SK-N-SH (cell line): ENCODE results near the gene BAD. TPM values are rescaled to one million over a fixed set of nuclear protein-coding genes. Genes with fewer than 3 reads are reported as not detected.

Experiments used
- CTCF ChIA-PET: fragments of 300-600, 350-600 bp; formaldehyde crosslinking; extraction: SDS; loops from one replicate; lab custom pipeline; 2021; lab: Yijun Ruan, JAX
- POLR2A ChIA-PET: fragments of 350-600 bp; sonication (Branson Sonifier 250); formaldehyde crosslinking; extraction: SDS; loops from one replicate; lab custom pipeline; 2020; ENCODE audit warnings: antibody characterized with exemption, inconsistent platforms; lab: Yijun Ruan, JAX
- DNase-seq: peaks from one replicate; pipeline ENCODE4 v3.0.0; 2012
- H2AFZ ChIP-seq: fragments of 200-600 bp; sonication (generic); 2 replicates; pipeline ENCODE4 v1.8.1; 2016; ENCODE audit warnings: antibody characterized with exemption, mild to moderate bottlenecking, low read depth
- H3F3A ChIP-seq: fragments of 200-600 bp; sonication (generic); replicated peaks from 2 replicates; pipeline ENCODE3; 2016; ENCODE audit warnings: antibody characterized with exemption, mild to moderate bottlenecking; ENCODE audit not compliant: insufficient read depth
- H3K27ac ChIP-seq, 2 experiments: fragments of 200-500 bp in 1 of 2; fragments of 200-600 bp in 1 of 2; sonication (Bioruptor generic) in 1 of 2; sonication (generic), shearing (Covaris generic) in 1 of 2; 2 replicates each; pipeline versions ENCODE4 v1.5.1 to v1.6.1; 2014 to 2016; ENCODE audit warnings: low read depth in 2 of 2, inconsistent platforms in 1 of 2, low read length in 1 of 2, mild to moderate bottlenecking in 1 of 2, mixed read lengths in 1 of 2
- H3K27me3 ChIP-seq: fragments of 200-600 bp; sonication (generic), shearing (Covaris generic); 2 replicates; pipeline ENCODE4 v1.6.1; 2016; ENCODE audit warnings: mixed run types; ENCODE audit not compliant: insufficient read depth
- H3K36me3 ChIP-seq, 2 experiments: fragments of 200-500 bp in 1 of 2; fragments of 200-600 bp in 1 of 2; sonication (Bioruptor generic) in 1 of 2; sonication (generic) in 1 of 2; replicated peaks in 1 of 2; 2 replicates each; pipeline versions ENCODE3 to v1.5.1; 2014 to 2016; ENCODE audit warnings: low read length in 1 of 2, mild to moderate bottlenecking in 1 of 2; ENCODE audit not compliant: insufficient read depth in 2 of 2, control insufficient read depth in 1 of 2
- H3K4me1 ChIP-seq, 2 experiments: fragments of 200-500 bp in 1 of 2; fragments of 200-600 bp in 1 of 2; sonication (Bioruptor generic) in 1 of 2; sonication (generic), shearing (Covaris generic) in 1 of 2; 2 replicates each; pipeline versions ENCODE4 v1.5.1 to v1.6.1; 2014 to 2016; ENCODE audit warnings: low read depth in 1 of 2, low read length in 1 of 2, mixed run types in 1 of 2; ENCODE audit not compliant: insufficient read depth in 2 of 2, control insufficient read depth in 1 of 2
- H3K4me2 ChIP-seq: fragments of 200-600 bp; sonication (generic), shearing (Covaris generic); 2 replicates; pipeline ENCODE4 v1.6.1; 2017; ENCODE audit warnings: mixed run types
- H3K4me3 ChIP-seq, 2 experiments: fragments of 200-500 bp in 1 of 2; fragments of 200-600 bp in 1 of 2; sonication (Bioruptor generic) in 1 of 2; sonication (generic), shearing (Covaris generic) in 1 of 2; 2 replicates each; pipeline versions ENCODE4 v1.5.1 to v1.8.1; 2014 to 2016; ENCODE audit warnings: low read depth in 2 of 2, inconsistent platforms in 1 of 2, low read length in 1 of 2, mild to moderate bottlenecking in 1 of 2, mixed read lengths in 1 of 2, moderate library complexity in 1 of 2
- H3K79me2 ChIP-seq: fragments of 200-600 bp; sonication (generic); 2 replicates; pipeline ENCODE4 v1.8.1; 2017; ENCODE audit warnings: mild to moderate bottlenecking; ENCODE audit not compliant: insufficient read depth
- H3K9ac ChIP-seq: fragments of 200-600 bp; sonication (generic); 2 replicates; pipeline ENCODE4 v1.6.1; 2017; ENCODE audit warnings: mixed run types
- H3K9me2 ChIP-seq: fragments of 200-600 bp; sonication (generic); 2 replicates; pipeline ENCODE4 v1.6.1; 2017; ENCODE audit warnings: mixed run types
- H3K9me3 ChIP-seq: fragments of 200-600 bp; sonication (generic); 2 replicates; pipeline ENCODE4 v1.6.1; 2017; ENCODE audit warnings: mixed run types, mild to moderate bottlenecking, moderate library complexity
- H4K20me1 ChIP-seq: fragments of 200-600 bp; sonication (generic); 2 replicates; pipeline ENCODE4 v1.6.1; 2017; ENCODE audit warnings: mild to moderate bottlenecking, mixed run types; ENCODE audit not compliant: insufficient read depth
- CHD2 ChIP-seq: fragments of 150-350 bp; IDR thresholded peaks from 2 replicates; pipeline ENCODE4 v1.6.1; 2018; ENCODE audit warnings: low read length; ENCODE audit not compliant: partially characterized antibody
- EP300 ChIP-seq, 2 experiments: IDR thresholded peaks; 2 replicates each; pipeline versions ENCODE4 v1.4.0 to v1.6.1; 2012; ENCODE audit warnings: borderline replicate concordance in 1 of 2, low read depth in 1 of 2, low read length in 1 of 2
- GABPA ChIP-seq: IDR thresholded peaks from 2 replicates; pipeline ENCODE4 v1.4.0; 2012; ENCODE audit warnings: low read depth, mild to moderate bottlenecking
- MXI1 ChIP-seq: IDR thresholded peaks from 2 replicates; pipeline ENCODE4 v1.6.1; 2012; ENCODE audit warnings: mild to moderate bottlenecking, low read depth, low read length, improper control_type of control experiment
- RAD21 ChIP-seq: IDR thresholded peaks from 2 replicates; pipeline ENCODE4 v1.6.1; 2012; ENCODE audit warnings: mild to moderate bottlenecking, low read length
- SIN3A ChIP-seq: IDR thresholded peaks from 2 replicates; pipeline ENCODE4 v1.6.1; 2012; ENCODE audit warnings: low read depth, mild to moderate bottlenecking, low read length, moderate library complexity, borderline replicate concordance
- SMC3 ChIP-seq: IDR thresholded peaks from 2 replicates; pipeline ENCODE4 v1.6.1; 2012; ENCODE audit warnings: low read depth, low read length, improper control_type of control experiment
- TEAD4 ChIP-seq: IDR thresholded peaks from 2 replicates; pipeline ENCODE4 v1.4.0; 2012; ENCODE audit warnings: mild to moderate bottlenecking, borderline replicate concordance; ENCODE audit not compliant: insufficient read depth
- WGBS: methylation state at CpG from one replicate; pipeline ENCODE4 v1.1.6; 2017; ENCODE audit warnings: low lambda C conversion rate; 5-methylcytosine and 5-hydroxymethylcytosine counted together
- polyA plus RNA-seq, 3 experiments: library from polyadenylated mRNA; depleted of rRNA; stranded (reverse); fragments of >200 nt; gene quantifications; 2 replicates each; pipeline ENCODE4 v1.2.3, GENCODE V29; 2012
- TF ChIP-seq, protein P1 (sequence below): IDR thresholded peaks from 2 replicates; pipeline ENCODE4; 2012
- TF ChIP-seq, protein P2 (sequence below): IDR thresholded peaks from 2 replicates; pipeline ENCODE4 v1.4.0; 2012; ENCODE audit warnings: low read depth
- TF ChIP-seq, protein P3 (sequence below): fragments of 200-600 bp; sonication (generic); IDR thresholded peaks from 2 replicates; pipeline ENCODE4 v1.6.1; 2017; ENCODE audit warnings: antibody characterized with exemption, mild to moderate bottlenecking, moderate library complexity
- TF ChIP-seq, protein P4 (sequence below): fragments of 150-350 bp; IDR thresholded peaks from 2 replicates; pipeline ENCODE4 v1.6.1; 2016; ENCODE audit warnings: mild to moderate bottlenecking, low read depth, low read length

BAD gene
- polyA plus RNA-seq, 1 of the 3 experiments (the other 2 are of a cell fraction): 80.9 TPM

DNA sequence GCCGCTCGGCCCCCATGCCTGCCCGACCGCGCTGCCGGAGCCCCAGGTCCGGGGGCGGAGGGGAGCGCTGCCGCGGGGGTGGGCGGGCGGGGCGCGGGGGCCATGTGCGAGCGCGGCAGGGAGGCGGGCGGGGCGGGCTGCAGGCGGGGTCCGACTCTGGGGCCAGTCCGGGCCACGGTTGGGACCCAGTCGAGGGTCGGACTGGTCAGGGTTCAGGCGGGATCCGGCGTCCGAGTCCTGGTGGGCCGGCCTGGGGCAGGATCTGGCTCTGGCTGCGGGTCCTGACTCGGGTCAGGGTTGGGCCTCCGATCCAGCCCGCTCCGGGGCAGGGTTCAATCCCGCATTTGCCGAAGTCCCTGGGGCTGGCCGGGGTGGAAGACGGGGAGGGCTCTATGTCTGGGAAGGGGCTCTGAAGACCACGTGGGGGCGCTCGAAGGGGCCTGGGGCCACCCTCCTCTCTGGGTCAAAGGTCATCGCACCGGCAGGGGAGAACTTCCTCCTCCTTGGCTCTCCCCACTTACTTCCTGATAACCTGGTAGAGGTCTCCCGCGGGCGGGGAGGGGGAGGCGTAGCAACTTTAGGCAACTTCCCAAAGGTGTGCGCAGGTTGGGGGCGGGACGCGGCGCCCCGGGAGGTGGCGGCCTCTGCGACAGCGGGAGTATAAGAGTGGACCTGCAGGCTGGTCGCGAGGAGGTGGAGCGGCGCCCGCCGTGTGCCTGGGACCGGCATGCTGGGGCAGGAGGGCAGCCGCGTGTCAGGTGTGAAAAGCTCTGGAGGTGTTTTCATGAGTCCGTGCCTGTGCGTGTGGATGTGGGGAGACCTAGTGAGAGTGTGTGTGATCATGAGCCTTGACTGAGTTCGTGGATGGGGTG is 21.5 kb upstream of the BAD start:
- H3F3A ChIP-seq: peaks cover 12% of the 10 kb centered on the region
- peaks cover 34% of the 10 kb centered on the region; the same call in 1 of the 2 replicates for H3K79me2 ChIP-seq
- peak overlapping the region; percentile 65 for H3K9ac ChIP-seq
- no peaks in the 10 kb centered on the region for H3K9me3 ChIP-seq
- ChIA-PET POLR2A (interaction anchor here (1.0 to 5.8 kb wide), 5 partner anchors 10 to 61 kb away, joined by 3 to 54 read pairs (median 9); partner anchors contain the start of genes PRDX5 and TRMT112), CTCF (interaction anchor here (1.0 to 6.7 kb wide), 8 partner anchors 8 to 50 kb away, joined by 3 to 196 read pairs (median 21); partner anchors contain the start of genes BAD, GPR137, KCNK4 and PRDX5)
- 10% methylated on average over 19 of the region's 71 CpGs for WGBS
- DNase-seq: peak; percentile 73
- H3K4me2 ChIP-seq: peak overlapping the region; percentile 99
- peak overlapping the region; percentile 65 to 78 for H3K4me3 ChIP-seq
- H2AFZ ChIP-seq: peak overlapping the region; percentile 84
- no peaks in the 10 kb centered on the region for H4K20me1 ChIP-seq
- peaks cover 0 to 2% of the 10 kb centered on the region in 2 experiments for H3K36me3 ChIP-seq
- no peaks in the 10 kb centered on the region for H3K27me3 ChIP-seq
- H3K27ac ChIP-seq: peak overlapping the region in 1 of 2 experiments; percentile 62; a peak in 2 of 4 replicates
- H3K9me2 ChIP-seq: no peaks in the 10 kb centered on the region
- peak; percentile 23 for TF ChIP-seq CHD2
- TF ChIP-seq, protein P1, sequence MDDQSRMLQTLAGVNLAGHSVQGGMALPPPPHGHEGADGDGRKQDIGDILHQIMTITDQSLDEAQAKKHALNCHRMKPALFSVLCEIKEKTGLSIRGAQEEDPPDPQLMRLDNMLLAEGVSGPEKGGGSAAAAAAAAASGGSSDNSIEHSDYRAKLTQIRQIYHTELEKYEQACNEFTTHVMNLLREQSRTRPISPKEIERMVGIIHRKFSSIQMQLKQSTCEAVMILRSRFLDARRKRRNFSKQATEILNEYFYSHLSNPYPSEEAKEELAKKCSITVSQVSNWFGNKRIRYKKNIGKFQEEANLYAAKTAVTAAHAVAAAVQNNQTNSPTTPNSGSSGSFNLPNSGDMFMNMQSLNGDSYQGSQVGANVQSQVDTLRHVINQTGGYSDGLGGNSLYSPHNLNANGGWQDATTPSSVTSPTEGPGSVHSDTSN: no peak
- TF ChIP-seq, protein P2, sequence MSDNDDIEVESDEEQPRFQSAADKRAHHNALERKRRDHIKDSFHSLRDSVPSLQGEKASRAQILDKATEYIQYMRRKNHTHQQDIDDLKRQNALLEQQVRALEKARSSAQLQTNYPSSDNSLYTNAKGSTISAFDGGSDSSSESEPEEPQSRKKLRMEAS: peak; percentile 44; the same call in 1 of the 2 replicates
- TF ChIP-seq RAD21: 0 out of 2 replicates have a peak, but pooled peaks have one; percentile 9
- TF ChIP-seq, protein P3, sequence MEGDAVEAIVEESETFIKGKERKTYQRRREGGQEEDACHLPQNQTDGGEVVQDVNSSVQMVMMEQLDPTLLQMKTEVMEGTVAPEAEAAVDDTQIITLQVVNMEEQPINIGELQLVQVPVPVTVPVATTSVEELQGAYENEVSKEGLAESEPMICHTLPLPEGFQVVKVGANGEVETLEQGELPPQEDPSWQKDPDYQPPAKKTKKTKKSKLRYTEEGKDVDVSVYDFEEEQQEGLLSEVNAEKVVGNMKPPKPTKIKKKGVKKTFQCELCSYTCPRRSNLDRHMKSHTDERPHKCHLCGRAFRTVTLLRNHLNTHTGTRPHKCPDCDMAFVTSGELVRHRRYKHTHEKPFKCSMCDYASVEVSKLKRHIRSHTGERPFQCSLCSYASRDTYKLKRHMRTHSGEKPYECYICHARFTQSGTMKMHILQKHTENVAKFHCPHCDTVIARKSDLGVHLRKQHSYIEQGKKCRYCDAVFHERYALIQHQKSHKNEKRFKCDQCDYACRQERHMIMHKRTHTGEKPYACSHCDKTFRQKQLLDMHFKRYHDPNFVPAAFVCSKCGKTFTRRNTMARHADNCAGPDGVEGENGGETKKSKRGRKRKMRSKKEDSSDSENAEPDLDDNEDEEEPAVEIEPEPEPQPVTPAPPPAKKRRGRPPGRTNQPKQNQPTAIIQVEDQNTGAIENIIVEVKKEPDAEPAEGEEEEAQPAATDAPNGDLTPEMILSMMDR: peak; percentile 52
- peak; percentile 73; the same call in 1 of the 2 replicates for TF ChIP-seq SIN3A
- TF ChIP-seq EP300 (IDR thresholded peaks at IDR 0.05; ENCODE audit: borderline replicate concordance in 1 of 2, low read depth in 1 of 2, low read length in 1 of 2): no peak
- TF ChIP-seq GABPA: peak; percentile 38; the same call in 1 of the 2 replicates
- peak; percentile 66 for TF ChIP-seq MXI1
- peak; percentile 26; the same call in 1 of the 2 replicates for TF ChIP-seq SMC3
- TF ChIP-seq TEAD4: no peak
- TF ChIP-seq, protein P4, sequence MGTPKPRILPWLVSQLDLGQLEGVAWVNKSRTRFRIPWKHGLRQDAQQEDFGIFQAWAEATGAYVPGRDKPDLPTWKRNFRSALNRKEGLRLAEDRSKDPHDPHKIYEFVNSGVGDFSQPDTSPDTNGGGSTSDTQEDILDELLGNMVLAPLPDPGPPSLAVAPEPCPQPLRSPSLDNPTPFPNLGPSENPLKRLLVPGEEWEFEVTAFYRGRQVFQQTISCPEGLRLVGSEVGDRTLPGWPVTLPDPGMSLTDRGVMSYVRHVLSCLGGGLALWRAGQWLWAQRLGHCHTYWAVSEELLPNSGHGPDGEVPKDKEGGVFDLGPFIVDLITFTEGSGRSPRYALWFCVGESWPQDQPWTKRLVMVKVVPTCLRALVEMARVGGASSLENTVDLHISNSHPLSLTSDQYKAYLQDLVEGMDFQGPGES: no peak
- peaks cover 5 to 18% of the 10 kb centered on the region in 2 experiments; a peak in 2 of 4 replicates for H3K4me1 ChIP-seq
